HG02588 (cell line): ENCODE measurements around the gene FGFR2.
A peak's percentile ranks its signal among the peaks of the same experiment; 100 is the strongest.

ENCODE experiments used
- ATAC-seq: cut with Tn5 transposase; IDR thresholded peaks from one replicate; pipeline ENCODE4 v1.9.1; 2021; ENCODE audit warnings: mild to moderate bottlenecking, moderate library complexity; ENCODE audit not compliant: unreplicated experiment

Gene FGFR2

DNA sequence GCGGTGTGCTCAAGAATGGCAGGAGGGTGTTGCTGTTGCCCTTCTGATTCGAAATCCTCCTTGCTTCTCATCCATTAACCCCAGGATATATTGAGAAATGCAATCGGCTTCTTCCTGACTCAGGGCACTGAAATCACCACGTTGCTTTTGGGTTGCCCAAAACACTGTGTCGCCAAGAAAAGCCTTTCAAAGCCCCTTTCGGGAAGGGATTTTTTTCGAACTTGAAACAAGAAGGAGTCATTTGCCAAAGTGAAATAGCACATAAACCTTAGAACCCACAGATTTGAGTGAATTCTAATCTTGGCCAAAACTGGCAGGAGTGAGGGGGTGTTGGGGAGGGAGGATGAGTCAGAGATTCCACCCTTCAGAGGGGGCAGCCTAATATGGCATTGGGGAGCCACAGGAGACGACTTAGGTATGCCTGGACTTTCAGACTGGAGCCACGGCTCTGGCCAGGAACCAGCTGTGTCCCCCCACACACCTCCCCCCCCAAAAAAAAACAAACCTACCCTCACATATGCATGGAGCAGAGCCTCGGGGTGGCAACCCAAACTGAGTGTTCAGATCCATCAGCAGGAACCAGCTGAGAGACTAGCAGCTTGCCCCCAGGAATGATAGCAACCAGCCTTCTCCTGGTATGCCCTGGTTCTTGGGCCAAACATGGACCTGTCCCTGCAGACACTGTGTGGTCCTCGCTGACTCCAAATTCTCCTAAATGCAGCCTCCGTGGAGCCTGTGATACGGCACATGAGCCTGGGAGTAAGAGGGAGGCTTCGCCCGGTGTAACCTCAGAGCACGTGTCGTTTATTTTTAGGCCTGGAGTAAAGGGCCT lies 138.4 kb downstream of the FGFR2 start:
- no peak for ATAC-seq

DNA sequence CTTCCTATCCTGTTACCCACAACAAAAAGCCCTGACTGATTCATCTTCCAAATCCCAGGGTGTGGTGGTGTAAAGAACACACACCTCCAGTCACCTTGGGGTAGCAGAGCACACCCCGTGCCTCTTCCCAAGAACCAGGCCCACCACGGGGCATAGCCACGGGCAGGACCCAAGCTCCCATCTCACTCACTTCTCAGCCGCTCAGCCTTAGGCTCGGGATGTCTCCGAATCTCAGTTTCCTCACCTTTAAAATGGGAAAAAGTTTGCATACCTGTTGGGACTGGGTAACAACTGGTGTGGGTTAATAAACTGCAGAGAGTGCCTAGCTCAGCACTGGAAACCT lies 139.0 kb downstream of the FGFR2 start:
- ATAC-seq: no peak

DNA sequence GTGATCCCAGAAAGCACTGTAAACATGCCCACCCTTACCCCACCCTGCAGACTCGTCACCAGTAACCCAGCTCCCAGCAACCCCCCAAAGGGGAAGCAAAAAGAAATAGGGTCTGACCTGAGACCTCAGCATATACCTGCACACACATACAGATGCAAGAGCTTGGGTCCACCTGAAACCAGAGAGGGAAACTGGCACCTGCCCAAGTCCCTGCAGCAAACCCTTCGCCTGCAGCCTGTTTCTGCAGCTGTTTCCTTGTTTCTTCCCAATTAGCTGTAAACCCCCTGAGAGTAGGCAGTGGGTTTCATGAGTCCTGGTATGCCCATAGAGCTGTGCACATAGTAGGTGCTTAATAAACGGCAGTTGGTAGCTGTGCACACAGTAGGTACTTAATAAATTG lies 140.5 kb downstream of the FGFR2 start:
- ATAC-seq: no peak

DNA sequence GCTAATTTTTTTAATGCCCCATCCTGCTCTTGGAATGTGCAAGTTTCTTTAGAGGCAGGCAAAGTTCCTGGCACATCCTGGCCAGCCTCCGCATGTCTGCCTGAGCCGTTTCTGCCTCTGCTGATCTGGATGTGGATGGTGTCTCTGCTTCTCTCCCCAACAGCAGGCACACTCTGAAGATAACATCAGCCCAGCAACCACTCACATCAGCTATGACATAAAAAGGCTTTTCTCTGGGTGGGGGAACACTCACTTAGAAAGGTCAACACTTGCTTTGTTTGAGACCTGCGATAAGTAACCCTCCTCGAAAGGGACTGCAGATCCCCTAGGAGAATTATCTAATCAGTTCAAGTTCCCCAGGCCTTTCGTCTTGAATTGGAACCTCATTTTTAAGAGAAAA lies 142.9 kb downstream of the FGFR2 start:
- ATAC-seq: no peak

DNA sequence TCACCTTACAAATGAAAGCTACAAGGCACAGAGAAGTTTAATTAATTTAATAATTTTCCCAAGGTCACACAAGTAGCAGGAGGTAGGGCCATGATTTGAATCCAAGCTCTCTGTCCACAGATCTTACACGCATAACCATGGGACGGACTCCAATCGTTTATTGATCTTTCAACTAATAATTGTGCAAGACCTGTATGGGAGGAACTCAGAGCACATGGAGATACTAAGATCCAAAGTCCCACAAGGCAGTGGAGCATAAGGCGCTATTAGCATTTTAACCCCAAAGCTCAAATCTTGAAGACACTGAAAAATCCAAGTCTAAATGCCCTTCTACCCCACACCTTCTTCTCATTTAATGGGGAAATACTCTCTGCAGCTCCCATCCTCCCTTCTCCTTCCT lies 143.5 kb downstream of the FGFR2 start:
- no peak for ATAC-seq

DNA sequence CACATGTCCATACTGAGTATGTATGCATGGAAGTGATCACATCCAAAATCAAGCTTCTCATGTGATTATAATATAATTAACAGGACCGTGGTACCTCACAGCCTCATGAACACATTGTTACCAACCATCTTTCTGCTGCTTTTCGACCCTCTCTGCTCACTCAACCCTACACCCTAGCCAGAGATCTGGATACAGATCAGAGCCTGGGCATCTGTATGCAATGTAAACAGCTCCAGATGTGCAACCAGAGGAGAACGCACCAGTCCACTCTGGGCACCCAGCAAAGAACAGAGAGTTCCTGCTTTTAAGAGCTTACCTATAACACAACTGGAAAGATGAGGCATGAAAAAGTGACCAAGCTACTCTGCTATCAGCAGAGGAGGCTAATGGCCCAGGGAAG lies 145.1 kb downstream of the FGFR2 start:
- no peak for ATAC-seq

DNA sequence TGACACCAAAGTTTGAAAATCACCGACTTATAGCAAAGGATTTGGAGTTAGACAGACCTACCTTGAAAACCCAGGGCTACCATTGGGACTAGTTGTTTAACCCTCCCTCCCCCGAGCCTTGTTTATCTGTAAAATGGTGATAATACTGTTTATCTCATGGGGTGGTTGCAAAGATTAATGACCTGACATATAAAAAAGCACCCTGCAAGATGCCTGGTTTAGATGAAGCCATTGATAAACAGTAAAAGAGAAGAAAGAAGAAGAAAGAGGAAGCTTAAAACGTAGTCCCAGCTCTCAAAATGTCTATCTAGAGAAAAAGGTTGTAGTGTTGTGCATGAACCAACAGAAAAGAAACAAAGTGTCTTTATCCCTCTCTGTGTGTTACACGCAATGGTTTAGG lies 145.7 kb downstream of the FGFR2 start:
- no peak for ATAC-seq

DNA sequence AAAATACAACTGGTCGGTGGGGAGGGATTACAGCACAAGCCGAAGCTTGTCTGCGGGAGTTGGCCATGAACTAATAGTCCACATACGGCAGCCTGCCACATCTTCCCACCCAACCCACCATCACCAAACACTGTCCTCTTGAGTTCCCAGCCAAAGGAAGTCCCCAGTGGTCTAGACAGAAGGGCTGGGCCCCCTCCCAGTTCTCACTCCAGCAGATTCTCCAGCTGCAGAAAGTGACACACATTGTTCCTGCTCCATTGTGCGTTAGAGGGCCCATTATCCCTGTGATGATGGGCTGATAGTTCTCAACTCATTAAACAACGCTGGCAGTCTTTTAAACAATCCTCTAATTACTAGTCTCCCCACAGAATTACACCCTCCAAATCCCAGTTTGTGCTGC lies 148.0 kb downstream of the FGFR2 start:
- no peak for ATAC-seq

DNA sequence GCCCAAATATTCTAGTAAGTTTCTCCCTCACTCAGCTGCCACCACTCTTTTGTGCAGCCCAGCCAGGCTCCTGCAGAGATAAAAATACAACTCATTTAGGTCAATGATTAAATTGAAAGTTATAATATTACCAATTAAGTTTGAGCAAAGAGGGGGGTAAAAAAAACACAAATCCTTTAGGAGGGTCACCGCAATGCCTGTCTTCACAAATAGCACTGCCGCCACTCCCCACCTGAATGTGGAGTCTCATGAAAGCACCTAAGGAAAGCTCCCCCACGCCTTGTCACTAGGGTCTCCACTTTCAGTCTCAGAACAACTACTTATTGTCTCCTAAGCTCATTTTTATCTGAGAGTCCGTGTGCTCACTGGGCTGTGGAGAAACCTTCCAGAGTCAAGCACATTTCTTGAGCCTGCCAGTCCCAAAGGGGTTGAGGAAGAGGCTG lies 148.7 kb downstream of the FGFR2 start:
- peak; percentile 25 for ATAC-seq

DNA sequence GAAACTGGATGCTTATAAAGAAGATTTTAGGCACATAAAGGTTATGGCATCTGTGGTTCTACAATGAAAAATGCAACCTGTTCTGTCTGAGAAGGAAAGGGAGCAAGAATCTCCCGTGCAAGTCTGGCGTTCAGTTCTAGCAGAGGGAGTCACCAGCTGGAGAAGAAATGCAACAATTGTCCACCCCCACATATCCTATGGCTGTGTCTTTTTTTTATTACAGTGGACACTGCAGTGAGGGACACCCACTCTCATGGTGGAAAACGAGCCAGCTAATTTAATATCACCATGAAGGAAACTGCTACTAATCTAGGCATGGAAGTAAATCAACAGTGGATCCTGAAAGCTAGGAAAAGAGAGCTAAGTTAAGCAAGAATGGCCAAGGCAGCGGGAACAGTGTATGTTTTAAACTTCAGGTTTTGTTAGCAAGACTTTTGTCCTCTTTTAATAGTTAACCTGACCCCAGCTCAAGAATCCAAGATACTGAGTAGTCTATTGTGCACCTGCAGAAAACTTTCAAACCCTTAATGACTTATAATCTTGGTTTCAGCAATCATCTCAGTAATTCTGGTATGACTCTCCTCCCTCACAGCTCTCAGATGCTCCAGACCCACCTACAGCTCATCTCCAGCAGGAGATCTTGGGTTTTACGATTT lies 149.3 kb downstream of the FGFR2 start:
- ATAC-seq: peak; percentile 97

DNA sequence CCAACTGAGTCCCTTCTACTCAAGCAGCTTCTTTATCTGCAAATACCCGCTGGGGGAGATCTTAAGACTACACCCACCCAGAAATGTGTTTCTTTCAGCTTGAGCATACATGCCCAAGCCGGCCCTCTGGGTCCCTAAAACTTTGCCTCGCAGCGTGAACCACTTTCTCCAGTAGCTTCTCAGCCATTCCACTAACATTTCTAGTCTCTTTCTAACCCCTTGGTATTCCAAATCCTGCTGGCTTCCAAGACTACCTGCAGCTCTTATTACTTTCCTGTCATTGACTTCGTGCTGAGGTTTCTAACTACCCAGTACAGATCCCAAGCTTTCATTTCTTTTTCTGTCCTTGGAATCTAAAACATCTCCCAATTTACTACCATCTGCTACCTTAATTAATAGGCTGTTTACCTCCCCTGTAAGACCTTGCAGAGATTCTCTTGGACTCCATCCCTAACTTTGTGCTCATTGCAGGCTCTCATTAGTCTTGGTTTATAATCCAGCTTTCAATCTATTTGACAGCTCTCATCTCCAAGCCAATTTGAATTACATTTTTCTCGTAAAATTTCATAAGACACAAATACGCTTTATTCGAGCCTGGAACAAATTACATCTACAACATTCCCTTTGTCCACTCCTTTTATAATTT lies 153.6 kb downstream of the FGFR2 start:
- no peak for ATAC-seq

DNA sequence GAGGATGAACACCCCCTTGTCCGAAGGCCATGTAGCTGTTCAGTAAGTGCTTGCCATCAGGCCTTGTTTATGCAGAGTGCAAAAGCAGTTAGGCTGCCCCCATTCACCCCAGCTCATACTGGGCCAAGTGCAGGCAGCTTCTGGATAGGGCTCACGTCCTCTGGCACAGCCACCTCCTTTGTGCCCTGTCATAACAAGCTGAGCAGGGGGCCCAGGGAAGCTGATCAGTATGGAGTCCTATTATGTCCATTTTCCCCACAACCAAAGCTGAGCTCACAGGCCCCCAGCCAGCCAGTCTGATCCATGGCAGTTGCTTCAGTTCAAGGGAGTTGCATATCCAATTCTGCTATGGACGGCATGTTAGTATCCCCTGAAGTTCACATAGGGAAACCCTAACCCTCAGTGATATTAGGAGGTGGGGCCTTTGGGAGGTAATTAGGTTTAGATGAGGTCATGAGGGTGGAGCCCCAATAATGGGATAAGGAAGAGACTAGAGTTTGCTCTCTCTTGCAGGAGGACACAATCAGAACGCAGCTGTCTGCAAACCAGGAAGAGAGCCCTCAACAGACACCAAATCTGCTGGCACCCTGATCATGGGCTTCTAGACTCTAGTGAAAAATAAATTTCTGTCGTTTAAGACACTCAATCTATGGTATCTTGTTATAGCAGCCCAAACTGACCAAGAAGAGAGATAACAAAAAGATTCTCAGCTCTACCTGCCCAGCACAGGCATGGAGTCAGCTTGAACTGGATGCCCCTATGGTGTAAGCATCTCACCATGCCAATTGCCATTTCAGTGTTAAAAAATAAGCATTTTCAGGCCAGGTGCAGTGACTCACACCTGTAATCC lies 155.9 kb downstream of the FGFR2 start:
- no peak for ATAC-seq

DNA sequence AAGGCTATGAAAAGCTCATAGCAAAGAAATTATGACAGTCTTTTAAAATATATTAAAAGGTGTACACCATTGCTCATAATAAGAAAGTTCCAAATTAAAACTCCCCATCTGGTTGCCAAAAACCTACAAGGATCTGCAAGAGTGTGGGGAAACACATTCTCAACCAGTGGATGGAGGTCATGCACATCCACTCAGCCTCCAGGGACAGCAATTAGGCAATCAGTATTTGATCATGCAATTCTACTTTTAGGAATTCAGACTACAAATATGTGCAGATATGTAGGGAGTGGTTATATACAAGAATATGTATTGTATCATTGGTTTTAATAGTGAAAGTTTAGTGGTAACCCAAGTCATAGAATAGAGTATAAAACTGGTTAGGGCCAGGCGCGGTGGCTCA lies 157.8 kb downstream of the FGFR2 start:
- ATAC-seq: no peak

DNA sequence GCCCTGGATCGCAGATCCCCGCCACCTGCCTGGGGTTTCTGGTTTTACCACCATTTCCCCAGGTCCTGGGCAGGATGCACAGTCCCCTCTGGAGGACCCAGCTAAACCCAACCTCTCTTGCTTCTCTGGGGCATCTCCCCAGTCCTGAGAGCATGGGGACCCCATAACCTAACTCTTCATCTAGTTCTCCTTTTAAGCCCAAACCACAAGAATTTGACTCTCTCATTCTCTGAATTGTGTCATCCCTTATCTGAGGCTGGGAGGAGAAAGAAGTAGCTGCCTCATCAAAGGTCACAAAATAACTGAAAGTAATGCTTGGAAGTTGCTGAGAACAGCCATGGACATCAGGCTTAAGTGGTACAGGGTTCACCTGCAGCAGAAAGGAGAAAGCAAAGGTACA lies 159.9 kb downstream of the FGFR2 start:
- ATAC-seq: no peak

DNA sequence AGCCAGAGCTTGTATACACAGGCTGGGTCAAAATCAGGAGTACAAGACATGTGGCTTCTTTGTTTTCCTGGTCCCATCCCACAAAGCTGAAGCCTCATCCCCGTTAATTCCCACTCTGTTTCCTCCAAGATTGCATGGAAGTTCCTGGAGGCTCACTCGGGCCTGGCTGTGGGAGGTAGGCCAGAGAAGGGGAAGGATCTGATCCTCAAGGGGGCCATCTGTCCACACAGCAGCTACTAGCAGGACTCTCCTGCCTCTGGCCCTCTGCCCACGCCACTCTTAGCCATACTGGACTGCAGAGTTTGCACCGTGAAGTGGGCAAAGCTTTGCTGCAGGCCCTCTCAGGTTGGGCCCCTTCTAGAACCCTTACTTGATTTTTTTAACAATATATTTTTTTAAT lies 160.6 kb downstream of the FGFR2 start:
- no peak for ATAC-seq

DNA sequence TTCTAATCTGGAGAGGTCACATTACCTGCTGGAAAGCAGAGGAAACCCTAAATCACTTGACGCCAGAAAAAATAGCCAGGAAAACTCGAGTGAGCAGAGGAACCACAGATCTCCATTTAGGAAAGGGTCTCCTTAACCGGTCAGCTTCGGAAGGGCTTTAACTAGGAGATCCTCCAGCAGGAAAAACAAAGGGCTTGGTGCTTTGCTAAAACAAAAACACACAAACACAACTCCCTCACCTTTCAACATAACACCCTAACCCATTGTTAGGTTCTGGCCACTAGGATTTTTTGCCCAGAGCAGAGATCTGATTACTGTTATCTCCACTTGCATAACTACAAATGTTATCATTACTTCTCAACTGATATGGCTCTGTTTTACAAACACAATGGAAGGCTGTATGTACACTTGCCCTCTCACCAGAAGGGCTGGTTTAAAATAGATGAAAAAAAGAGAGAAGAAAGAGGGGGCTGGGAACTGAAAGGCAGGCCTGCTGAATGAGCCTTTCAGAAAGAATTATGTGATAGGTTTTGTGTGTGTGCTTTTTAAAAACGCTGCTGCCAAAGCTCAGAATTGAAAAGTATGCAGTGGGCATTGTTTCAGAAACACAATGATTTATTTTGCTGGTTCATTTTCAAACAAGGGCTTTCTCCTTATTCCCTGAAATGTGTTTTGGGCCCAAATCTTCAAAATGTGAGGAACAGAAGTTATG lies 161.5 kb downstream of the FGFR2 start:
- ATAC-seq: no peak

DNA sequence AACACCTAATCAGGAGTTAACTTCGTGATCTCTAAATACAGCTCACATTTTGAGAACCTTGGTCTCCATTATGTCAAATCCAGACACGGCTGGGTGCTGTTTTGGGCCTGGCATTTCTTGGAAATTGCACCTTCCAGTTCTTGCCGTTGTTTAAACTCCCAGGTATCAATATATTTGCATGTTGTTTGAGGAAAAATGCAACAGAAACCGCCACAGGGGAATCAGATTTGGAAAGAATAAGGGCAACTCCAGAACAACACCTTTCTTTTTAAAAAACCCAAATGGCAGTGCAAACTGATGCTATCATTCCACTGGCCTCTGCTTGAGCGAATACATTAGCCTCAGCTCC lies 162.0 kb downstream of the FGFR2 start:
- no peak for ATAC-seq

DNA sequence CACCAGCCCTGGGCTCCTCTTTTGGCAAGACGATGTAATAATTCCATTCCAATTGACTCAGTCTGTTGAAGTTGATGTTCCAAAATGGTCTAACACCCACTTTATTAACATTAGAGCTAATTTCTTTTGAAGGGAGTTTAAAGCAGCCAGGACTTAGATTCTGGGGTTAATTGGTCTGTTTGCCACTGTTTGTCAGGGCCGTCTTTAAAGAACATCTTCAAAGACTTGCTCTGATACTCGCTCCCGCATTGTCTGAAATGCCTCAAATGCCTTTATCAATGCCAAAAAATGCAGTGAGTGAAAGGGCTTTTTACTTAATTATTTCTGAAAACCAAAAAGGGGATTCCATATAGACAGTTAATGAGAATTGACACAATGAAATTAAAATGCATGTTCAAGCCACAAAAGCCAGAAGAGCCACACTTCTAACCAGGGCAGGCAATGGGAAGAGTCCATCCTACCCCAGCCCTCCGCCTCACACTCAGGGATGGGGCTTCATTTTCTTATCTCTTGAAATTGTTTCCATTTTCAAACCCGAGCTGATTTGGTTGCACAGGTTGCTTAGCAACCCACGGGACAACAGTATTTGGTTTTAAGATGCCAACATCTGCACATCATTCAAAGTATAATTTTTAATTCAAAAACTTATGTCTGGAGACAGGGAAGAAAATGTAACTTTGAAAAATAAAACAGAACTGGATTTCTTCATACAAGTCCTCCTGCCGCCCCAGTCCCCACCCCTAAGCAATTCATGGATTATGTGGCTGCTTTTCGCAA lies 163.0 kb downstream of the FGFR2 start:
- no peak for ATAC-seq

DNA sequence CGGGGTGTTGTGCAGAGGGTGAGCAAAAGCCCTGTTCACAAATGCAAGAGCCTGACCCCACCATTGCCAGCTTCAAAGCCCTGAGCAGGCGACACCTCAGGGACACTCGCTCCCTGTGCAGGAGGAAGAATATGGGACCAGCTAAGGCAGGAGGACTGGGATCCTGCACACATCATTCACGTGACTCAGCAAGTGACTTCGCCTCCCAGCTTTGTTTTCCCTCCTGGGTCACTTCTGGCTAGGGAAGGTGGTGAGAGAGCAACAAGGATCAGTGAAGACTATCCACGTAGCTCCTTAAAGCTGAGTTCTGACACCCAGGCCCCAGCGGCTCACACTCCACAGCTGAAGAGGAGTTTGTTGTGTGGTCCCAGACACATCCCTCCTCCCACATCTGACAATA lies 164.3 kb downstream of the FGFR2 start:
- ATAC-seq: no peak

DNA sequence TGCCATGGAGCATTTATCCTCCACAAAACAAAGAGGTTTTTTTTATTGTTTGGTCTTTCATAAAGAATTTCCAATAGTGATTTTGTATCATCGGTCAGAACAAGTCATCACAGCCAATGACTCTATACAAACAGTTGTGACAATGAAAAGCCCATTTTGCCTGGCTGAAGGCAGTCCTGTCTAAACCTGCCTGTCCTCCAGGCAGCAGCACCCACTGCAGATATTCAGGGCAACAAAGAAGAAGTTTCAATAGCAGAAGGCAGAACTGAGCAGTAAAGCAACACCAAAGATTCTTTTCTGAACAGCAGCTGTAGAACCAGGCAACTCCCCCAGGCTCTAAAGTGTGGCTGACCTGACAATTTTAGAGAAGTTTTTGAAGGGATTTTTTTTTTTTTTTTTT lies 169.4 kb downstream of the FGFR2 start:
- ATAC-seq: no peak
